Ramos (cell line): ENCODE results near the gene HMCN1.
"Not testable (repeated sequence)": the region's sequence is repeated elsewhere in the genome, so short reads cannot be mapped to it uniquely, and the experiment has no call there.

Experiments used
- in situ Hi-C: fragments of 300-500 bp; cut with MboI; formaldehyde crosslinking; loops from one replicate; pipeline ENCODE4 v1.14.3; 2022; ENCODE audit warnings: low sequenced_read_pairs; ENCODE audit not compliant: unreplicated experiment

Gene HMCN1

DNA sequence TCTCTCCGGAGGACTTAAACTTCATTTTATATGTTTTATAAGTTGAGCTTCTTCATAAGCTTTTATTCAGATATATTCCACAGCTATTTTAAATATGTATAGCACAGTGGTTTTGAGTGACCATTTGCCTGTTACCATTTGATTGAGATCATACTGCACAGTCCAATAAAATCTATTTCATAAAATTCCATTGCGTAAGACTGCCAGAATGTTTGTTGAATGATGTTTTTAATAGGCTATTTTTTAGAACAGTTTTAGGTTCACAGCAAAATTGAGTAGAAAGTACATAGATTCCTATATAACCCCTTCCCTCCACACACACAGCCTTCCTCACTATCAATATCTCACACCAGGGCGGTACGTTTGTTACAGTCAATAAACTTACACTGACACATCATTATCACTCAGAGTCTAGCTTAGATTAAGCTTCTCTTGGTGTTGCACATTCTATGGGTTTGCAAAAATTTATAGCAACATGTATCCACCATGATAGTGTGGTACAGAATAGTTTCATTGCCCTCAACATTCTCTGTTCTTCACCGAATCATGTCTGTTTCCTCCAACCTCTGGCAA is 433.0 kb downstream of the HMCN1 start:
- in situ Hi-C loops: no loop called here

DNA sequence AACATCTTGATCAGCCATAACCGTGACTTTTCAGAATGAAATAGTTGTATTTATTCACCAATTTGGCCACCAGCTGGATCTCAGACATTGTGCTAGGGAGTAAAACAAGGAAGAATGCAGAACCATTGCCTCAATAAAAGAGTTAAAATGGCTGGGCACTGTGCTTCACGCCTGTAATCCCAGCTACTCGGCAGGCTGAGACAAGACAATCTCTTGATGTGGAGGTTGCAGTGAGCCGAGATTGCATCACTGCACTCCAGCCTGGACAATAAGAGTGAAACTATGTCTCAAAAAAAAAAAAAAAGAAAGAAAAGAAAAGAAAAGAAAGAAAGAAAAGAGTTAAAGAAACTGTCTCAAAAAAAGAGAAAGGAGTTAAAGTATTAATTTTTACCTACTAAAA is 441.4 kb downstream of the HMCN1 start:
- in situ Hi-C loops: no loop called here

DNA sequence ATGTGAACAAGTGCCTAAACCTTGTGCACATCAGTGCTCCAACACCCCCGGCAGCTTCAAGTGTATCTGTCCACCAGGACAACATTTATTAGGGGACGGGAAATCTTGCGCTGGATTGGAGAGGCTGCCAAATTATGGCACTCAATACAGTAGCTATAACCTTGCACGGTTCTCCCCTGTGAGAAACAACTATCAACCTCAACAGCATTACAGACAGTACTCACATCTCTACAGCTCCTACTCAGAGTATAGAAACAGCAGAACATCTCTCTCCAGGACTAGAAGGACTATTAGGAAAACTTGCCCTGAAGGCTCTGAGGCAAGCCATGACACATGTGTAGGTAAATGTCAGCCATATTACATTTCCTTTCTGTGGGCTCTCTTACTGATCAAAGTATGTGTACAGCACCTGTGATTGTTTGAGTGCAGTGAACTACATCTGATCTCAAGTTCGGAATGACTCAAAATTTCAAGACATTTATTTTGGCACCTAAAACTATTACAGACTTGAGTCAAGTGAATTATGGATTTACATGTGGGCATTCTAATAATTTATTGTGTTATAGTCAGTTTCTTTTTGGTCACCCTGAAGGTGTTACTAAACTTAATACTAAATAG is 444.3 kb downstream of the HMCN1 start:
- in situ Hi-C loops: no loop called here

DNA sequence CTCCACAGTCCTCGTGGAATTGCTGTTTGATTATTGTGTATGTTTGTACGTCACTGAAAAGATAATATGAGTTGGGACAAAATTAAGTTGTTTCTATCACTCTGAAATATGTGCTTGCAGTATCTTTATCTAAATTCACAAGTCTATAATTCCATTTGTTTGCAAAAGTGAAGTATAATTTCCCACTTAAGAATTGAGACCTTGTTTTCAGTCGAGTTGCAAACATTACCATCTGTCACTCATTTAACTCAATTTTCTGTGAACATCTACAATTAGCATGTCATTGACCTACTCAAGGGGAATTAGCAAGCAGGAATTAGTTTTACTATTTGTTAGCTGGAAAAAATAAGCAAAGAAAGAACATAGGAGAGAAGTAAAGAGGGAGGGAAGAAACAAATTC is 445.0 kb downstream of the HMCN1 start:
- in situ Hi-C loops: no loop called here

DNA sequence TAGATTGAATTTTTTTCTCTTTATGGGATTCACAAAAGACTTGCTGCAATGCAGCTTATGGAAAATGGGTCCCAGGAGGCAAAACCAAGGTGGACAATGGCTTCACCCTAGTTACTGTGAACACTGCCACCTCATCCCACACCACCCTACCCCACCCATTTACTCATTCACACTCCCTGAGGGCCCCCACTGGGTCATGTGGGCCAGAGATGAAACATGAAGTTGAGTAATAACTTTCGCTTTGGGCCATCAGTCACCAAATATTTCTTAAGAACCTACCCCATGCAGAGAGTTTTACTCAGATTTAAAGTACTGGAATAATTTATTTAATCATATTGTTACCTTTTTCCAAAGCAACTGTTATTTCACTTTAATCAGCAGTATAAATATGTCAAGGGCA is 449.0 kb downstream of the HMCN1 start:
- in situ Hi-C loops: no loop called here

DNA sequence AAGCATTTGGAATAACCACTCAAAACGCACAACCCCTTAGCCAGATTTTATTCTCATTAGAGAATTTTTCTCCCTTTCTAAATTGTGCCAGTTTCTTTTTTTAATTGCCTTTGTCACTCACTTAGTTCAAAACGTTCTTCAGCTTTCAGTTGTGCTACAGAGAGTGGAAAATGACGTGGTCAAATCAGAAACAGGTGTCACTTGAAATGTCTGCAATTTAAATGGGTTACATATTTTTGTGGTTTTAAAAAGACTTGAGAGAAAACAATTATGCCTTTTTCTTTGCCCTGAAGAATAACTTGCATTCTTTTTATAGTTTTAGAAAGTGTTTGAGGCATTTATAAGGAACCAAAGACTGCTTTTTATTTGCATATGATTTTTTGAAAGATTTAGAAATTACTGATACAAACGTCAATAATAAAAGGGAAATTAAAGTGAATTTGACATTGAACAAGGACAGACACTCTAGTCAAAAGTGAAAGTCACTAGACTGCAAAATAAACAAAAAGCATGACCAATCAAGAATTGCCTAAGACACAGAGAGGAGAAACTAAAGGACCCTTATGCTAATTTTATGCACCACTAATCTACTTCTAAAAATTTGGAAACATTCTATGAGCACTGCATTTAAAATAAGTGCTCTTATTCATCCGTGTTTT is 449.9 kb downstream of the HMCN1 start:
- in situ Hi-C loops: no loop called here

DNA sequence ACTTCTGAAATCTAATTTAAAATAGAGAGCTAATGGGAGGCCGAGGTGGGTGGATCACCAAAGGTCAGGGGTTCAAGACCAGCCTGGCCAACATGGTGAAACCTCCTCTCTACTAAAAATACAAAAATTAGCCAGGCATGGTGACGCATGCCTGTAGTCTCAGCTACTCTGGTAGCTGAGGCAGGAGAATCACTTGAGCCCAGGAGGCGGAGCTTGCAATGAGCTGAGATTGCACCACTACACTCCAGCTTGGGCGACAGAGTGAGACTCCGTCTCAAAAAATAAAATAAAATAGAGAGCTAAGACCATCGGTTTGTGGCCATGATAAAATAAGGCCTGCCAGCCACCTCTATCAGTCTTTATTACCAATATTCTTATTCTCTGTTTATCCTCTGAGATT is 452.1 kb downstream of the HMCN1 start:
- in situ Hi-C loops: not testable (repeated sequence)

DNA sequence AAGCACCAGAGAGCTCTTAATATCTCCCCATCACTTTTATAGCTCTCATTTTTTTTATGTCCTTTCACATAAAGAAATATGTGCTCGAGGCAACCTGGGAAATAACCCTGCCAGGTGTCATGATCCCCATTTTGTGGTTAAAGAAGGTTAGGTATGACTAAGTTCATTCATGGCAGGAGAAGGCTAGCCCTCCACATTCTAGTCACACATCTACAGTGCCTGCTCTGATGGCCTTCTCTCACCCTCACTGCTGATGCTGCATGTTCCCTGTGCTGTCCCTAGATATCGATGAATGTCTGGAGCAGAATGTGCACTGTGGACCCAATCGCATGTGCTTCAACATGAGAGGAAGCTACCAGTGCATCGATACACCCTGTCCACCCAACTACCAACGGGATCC is 453.4 kb downstream of the HMCN1 start:
- in situ Hi-C loops: no loop called here

DNA sequence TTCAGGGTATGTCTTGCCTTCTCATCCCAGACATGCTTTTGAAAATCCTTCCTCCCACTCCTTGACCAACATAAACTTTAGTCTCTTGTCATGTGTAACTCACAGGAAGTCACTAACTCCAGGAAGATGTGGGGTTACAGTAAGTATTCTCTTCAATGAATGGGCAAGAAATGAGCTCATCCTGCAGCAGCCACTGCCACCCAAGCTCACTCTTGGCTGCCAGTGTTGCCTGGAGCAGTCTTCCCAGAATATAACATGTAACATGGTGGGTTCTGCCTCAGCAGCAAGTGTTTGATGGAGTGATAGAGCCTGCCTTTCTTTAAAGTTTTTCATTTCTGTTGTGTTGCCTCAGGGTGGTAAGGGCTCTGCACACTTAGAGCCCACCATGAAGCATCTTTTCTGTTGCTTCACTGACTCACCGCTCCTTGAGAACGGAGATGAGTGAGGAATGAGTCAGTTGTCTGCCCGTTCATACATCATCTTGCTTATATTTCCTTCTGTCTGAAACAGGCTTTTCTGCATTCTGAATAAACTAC is 453.9 kb downstream of the HMCN1 start:
- in situ Hi-C loops: no loop called here

DNA sequence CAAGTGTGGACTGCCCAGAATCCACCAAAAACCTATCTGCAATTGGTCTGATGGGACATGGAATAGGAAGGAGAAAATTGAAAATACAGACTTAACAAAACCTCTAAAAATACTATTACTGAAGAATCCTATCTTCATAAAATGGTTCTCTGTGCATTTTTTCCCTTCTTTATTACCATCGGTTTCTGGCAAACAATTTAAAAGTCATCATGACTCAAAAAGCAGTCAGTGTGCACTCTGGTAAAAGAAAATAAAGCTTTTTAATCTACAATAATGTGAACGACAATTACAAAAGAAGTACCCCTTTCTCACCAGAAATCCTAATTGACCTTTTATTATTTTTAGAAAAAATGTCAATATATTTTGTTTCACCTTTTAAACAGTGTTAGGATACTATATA is 454.5 kb downstream of the HMCN1 start:
- in situ Hi-C loops: no loop called here

DNA sequence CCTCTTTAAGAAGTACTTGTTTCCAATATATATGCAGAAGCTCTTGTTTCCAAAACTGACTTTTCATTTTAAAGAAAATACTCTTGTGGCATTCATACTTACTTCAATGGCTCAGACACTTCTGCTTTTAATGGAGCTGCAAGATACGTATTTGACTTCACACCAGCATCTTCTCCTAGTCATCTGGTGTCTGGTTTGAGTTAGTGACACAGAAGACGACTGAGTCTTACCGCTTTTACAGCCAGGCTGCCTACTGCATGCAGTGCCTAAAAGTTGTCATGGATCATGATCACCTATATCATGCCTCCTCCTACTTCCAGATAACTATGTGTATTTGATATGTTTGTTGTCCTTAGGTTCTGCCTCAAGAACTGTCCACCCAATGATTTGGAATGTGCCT is 455.0 kb downstream of the HMCN1 start:
- in situ Hi-C loops: no loop called here

DNA sequence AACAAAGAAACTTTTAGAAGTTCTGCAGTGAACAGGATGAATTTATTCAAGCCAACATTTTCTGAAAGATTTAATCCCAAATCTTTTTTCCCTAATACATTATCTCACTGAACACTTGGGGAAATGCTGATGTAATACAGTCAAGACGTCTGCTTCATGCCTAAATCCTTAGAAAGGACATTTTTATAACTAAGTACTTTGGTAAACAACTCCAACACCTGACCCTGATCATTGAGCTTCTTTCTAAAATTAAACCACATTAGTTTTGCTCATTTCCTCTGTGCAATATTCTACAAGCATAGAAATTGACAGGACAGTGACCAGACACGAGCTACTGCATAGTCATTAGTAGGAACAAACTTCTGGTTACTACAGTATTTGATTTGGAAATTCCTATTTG is 457.3 kb downstream of the HMCN1 start:
- in situ Hi-C loops: no loop called here

DNA sequence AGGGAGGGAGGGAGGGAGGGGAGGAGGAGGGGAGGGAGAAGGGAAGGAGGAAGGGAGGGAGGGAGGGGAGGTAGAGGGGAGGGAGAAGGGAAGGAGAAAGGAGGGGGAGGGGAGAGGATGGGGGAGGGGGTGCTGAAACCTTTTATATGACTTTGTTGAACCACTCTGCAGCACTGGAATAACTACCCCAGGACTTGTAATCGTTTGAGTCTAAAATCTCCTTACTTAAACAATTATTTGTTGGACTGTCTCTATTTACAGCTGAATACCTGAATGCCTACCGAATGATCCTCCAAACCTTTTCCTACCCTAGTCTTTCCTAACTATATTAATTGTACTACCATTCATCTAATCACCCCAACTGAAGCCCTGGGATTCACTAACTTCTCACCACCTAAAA is 459.0 kb downstream of the HMCN1 start:
- in situ Hi-C loops: no loop called here

DNA sequence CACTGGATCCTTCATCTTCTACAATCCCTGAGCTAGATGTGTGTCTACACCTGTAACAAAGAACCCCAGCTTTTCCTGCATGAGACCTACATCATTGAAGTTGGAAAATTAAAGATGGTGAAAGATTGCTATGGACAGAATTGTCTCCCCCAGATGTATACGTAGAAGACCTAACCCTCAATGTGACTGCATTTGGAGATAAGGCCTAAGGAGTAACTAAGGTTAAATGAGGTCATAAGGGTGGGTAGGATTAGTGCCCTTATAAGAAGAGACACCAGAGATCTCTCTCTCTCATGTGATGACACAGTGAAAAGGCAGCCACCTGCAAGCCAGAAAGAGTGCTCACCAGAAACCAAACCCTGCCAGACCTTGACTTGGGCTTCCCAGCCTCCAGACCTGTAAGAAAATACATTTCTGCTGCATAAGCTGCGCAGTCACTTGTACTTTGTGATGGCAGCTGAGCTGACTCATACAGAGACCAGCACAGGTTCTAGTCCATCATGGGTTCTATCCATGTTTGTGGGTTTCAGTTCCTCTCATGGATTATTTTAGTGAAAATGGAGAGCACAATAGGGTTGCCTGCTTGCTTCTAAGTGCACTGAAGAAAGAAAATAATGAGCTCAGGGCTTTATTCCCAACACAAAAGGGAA is 460.0 kb downstream of the HMCN1 start:
- in situ Hi-C loops: no loop called here

DNA sequence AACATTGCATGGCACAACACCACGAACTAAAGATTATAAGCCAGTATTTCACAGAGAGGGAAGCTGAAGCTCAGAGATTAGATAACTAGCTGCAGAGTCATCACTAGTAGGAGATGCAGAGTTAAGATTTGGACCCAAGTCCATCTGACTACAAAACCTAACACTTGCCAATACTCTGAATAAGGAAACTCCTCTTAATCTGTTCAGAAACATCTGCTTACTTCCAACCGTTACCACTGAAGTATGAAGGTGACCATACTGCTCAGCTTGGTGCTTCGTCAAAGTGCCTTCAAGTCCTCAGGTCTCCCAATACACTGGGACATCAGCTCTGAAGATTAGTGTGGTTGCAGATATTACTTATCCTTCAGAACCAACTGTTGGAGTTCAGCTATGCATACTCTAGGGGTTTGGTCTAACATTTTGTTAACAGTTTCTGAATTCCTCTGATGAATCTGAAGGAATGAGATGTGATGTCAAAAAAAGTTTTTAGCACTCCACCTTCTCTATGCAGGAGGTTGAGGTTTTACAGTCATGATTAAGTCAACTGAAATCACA is 461.3 kb downstream of the HMCN1 start:
- in situ Hi-C loops: no loop called here

DNA sequence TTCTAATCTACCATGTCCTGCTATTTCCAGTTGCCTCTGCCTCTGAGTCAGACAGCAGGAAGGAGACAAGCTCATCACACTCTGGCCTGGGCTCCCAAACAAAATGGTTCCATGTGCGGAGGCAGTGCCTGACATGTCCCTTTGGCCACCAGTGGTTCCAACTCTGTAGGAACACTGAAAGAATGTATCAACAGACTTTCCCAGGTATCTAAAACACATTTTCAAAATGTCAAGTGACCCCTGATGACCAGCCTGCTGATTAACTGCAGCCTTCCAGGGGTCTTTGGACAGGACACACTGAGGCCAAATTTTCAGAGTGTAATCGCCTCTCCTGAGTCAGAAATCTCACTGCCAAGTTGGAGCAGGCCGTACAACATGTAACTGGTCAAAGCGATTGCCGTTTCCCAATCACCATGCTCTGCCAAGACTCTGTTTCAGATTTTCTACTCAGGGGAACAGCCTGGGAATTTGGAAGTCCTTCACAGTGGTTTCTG is 468.1 kb downstream of the HMCN1 start:
- in situ Hi-C loops: no loop called here

DNA sequence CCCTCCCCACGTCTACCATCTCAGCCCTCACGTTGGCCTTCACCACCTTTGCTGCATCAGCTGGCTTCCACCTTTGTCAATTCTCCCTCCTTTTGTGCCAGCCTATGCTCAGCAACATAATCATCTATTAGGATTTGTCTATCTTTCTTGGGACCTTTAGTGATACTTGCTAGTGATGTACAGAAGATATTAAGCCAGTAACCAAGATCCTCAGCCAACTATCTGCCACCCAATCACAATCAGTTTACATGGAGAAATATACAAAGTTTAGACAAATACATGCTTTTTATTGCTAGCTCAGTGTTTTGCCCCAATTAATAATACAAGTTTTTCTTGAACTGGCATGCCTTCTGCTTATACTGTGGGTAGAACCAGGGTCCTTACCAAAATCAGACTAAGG is 468.6 kb downstream of the HMCN1 start:
- in situ Hi-C loops: no loop called here

DNA sequence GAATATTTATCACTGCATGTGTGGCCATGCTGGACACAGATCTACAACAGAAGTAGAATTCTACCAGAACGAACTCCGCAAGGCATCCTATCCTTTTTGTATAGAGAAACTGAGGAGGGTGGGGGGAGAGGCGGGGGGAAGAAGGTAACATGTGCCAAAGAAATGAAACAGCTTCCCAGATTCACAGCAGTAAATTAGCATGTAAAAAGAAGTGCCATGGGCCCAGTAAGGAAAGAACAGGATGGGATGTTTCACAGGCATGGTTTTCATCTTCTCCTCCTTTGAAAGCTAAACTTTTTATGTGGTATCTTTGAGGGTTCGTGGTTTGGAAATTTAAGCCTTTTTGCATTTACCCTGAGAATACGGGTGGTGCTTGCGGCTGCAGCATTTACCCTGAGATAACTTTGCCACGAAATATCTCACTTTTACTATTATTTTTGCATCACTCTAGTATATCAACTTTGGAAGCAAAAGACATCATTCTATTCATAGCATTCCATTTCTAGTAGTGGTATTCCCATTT is 471.9 kb downstream of the HMCN1 start:
- in situ Hi-C loops: no loop called here

DNA sequence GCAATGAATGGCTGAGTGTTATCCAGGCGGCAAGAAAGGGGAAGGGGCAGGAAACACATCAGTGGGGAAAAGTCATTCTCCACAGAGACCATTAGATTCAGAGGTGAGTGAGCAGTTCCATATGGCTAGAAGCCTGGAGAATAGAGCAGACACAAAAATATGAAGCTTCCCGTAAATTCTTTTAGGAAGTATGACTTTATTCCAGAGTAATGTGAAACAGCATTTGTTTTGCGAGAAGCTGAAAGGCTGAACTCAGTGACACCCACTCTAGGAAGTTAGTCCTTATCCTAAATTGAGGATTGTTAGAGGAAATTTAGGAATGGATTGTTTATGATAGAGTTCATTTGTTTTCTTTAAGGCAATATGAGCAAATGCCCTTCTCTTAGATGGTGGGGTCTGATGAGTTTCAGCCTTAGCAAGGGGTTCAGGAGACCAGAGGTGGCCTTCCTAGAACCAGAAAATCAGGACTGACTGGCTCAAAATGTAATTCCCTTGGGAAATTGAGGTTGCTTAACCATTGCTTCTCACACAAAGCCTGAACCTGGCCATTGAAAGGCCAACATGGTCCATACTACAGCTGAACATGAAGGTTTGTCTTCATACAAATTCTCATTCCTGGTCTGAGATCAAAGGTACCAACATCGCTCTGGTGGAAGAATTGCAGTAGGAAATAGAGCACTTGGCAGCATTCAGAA is 473.3 kb downstream of the HMCN1 start:
- in situ Hi-C loops: no loop called here
